CD4-positive, alpha-beta T cell treated with Interferon gamma for 1 hour (primary cell): ENCODE data around the gene C3orf18.

Experiments
- DNase-seq: peaks from one replicate; pipeline ENCODE4 v3.0.0-alpha.2; 2020

The C3orf18 gene

GRCh38 chr3:50603261-50604109 lies 35.9 kb upstream of the C3orf18 start:
- no peak for DNase-seq

GRCh38 chr3:50602595-50603191 lies 35.1 kb upstream of the C3orf18 start:
- DNase-seq = no peak

- peak; percentile 82 for DNase-seq
Measured at GRCh38 chr3:50600841-50601591, 33.5 kb upstream of the C3orf18 start.

- no peak for DNase-seq
Measured at GRCh38 chr3:50600141-50600753, 32.7 kb upstream of the C3orf18 start.

GRCh38 chr3:50599716-50600118 lies 32.2 kb upstream of the C3orf18 start:
- no peak for DNase-seq

GRCh38 chr3:50599115-50599715 lies 31.7 kb upstream of the C3orf18 start:
- no peak for DNase-seq

- no peak for DNase-seq
Measured at GRCh38 chr3:50594253-50594785, 26.8 kb upstream of the C3orf18 start.

GRCh38 chr3:50592568-50592967 lies 25.0 kb upstream of the C3orf18 start:
- DNase-seq = peak; percentile 46

- DNase-seq = no peak
Measured at GRCh38 chr3:50591196-50591741, 23.7 kb upstream of the C3orf18 start.

GRCh38 chr3:50588759-50589433 lies 21.3 kb upstream of the C3orf18 start:
- DNase-seq = no peak

GRCh38 chr3:50587806-50588758 lies 20.5 kb upstream of the C3orf18 start:
- peak; percentile 60 for DNase-seq

GRCh38 chr3:50587373-50587772 lies 19.8 kb upstream of the C3orf18 start:
- no peak for DNase-seq

GRCh38 chr3:50586763-50587070 lies 19.2 kb upstream of the C3orf18 start:
- DNase-seq = no peak

- no peak for DNase-seq
Measured at GRCh38 chr3:50585919-50586762, 18.6 kb upstream of the C3orf18 start.

- no peak for DNase-seq
Measured at GRCh38 chr3:50584391-50584790, 16.8 kb upstream of the C3orf18 start.

GRCh38 chr3:50583897-50584296 lies 16.4 kb upstream of the C3orf18 start:
- no peak for DNase-seq

GRCh38 chr3:50582083-50582482 lies 14.5 kb upstream of the C3orf18 start:
- DNase-seq = no peak

- no peak for DNase-seq
Measured at GRCh38 chr3:50581459-50581842, 13.9 kb upstream of the C3orf18 start.

GRCh38 chr3:50580683-50581458 lies 13.3 kb upstream of the C3orf18 start:
- no peak for DNase-seq
